Endothelial cell (in vitro differentiated cells): ENCODE results near the gene MGAT4C. TPM values are rescaled to one million over a fixed set of nuclear protein-coding genes. Genes with fewer than 3 reads are reported as not detected.

Experiments
- DNase-seq: peaks from one replicate; pipeline ENCODE4 v3.0.0; 2021; ENCODE audit warnings: low spot score
- H3K27ac Mint-ChIP-seq: one replicate; pipeline ENCODE4 v1.8.0; 2021; ENCODE audit warnings: mixed read lengths, inconsistent platforms; ENCODE audit not compliant: unreplicated experiment
- H3K27me3 Mint-ChIP-seq: one replicate; pipeline ENCODE4 v1.8.0; 2021; ENCODE audit warnings: mild to moderate bottlenecking, moderate library complexity, mixed read lengths, inconsistent platforms; ENCODE audit not compliant: unreplicated experiment
- H3K36me3 Mint-ChIP-seq: one replicate; pipeline ENCODE4 v1.8.0; 2021; ENCODE audit warnings: mild to moderate bottlenecking, low read depth, mixed read lengths, inconsistent platforms; ENCODE audit not compliant: unreplicated experiment
- H3K4me1 Mint-ChIP-seq: one replicate; pipeline ENCODE4 v1.8.0; 2021; ENCODE audit warnings: mild to moderate bottlenecking, mixed read lengths, inconsistent platforms; ENCODE audit not compliant: unreplicated experiment
- H3K4me3 Mint-ChIP-seq: one replicate; pipeline ENCODE4 v1.8.0; 2021; ENCODE audit warnings: mild to moderate bottlenecking, mixed read lengths, inconsistent platforms; ENCODE audit not compliant: unreplicated experiment
- H3K9me3 Mint-ChIP-seq: one replicate; pipeline ENCODE4 v1.8.0; 2021; ENCODE audit warnings: mixed read lengths, inconsistent platforms; ENCODE audit not compliant: unreplicated experiment
- CTCF ChIP-seq: fragments of 200-600 bp; sonication (generic); IDR thresholded peaks from one replicate; pipeline ENCODE4 v1.5.0; 2021; ENCODE audit warnings: antibody characterized with exemption; ENCODE audit not compliant: unreplicated experiment
- total RNA-seq: library from RNA; stranded (reverse); fragmentation: NEBNext Ultra II Directional; extraction: Animal tissue kit (Norgen Biotek cat#: 25700); gene quantifications from one replicate; pipeline ENCODE4 v1.2.1, GENCODE V29; 2021; ENCODE audit not compliant: unreplicated experiment

The MGAT4C gene
- total RNA-seq, 1 donor from 2014 or later = 1.1 TPM

GRCh38 chr12:85955127-85955526 is 301.1 kb downstream of the MGAT4C start:
- TF ChIP-seq CTCF = peak; percentile 67
- Mint-ChIP-seq H3K36me3 (no peaks in the 10 kb centered on the region), H3K27ac (no peak overlapping the region), H3K4me3 (no peak overlapping the region), H3K27me3 (no peaks in the 10 kb centered on the region), H3K4me1 (peaks cover 16% of the 10 kb centered on the region), H3K9me3 (no peaks in the 10 kb centered on the region)
- no peak for DNase-seq

- Mint-ChIP-seq H3K4me1 (peaks cover 32% of the 10 kb centered on the region), H3K36me3 (no peaks in the 10 kb centered on the region), H3K27me3 (no peaks in the 10 kb centered on the region), H3K4me3 (no peak overlapping the region), H3K9me3 (no peaks in the 10 kb centered on the region), H3K27ac (no peak overlapping the region)
- no peak for DNase-seq
- peak; percentile 68 for TF ChIP-seq CTCF
Observed at GRCh38 chr12:85951823-85952222, 304.4 kb downstream of the MGAT4C start.

- H3K9me3 Mint-ChIP-seq = no peaks in the 10 kb centered on the region
- H3K27me3 Mint-ChIP-seq = no peaks in the 10 kb centered on the region
- peaks cover 32% of the 10 kb centered on the region for H3K4me1 Mint-ChIP-seq
- TF ChIP-seq CTCF = no peak
- peak overlapping the region; percentile 94 for H3K27ac Mint-ChIP-seq
- DNase-seq = no peak
- H3K36me3 Mint-ChIP-seq = no peaks in the 10 kb centered on the region
- no peak overlapping the region for H3K4me3 Mint-ChIP-seq
Observed at GRCh38 chr12:85949253-85949652, 306.9 kb downstream of the MGAT4C start.

- Mint-ChIP-seq H3K9me3 (no peaks in the 10 kb centered on the region), H3K4me1 (peaks cover 27% of the 10 kb centered on the region), H3K27me3 (no peaks in the 10 kb centered on the region), H3K27ac (no peak overlapping the region), H3K4me3 (no peak overlapping the region), H3K36me3 (no peaks in the 10 kb centered on the region)
- no peak for DNase-seq
- no peak for TF ChIP-seq CTCF
Observed at GRCh38 chr12:85948340-85948739, 307.9 kb downstream of the MGAT4C start.

GRCh38 chr12:85947286-85947685 is 308.9 kb downstream of the MGAT4C start:
- no peaks in the 10 kb centered on the region for H3K36me3 Mint-ChIP-seq
- H3K9me3 Mint-ChIP-seq = no peaks in the 10 kb centered on the region
- no peak for DNase-seq
- peaks cover 27% of the 10 kb centered on the region for H3K4me1 Mint-ChIP-seq
- H3K27ac Mint-ChIP-seq = no peak overlapping the region
- H3K27me3 Mint-ChIP-seq = no peaks in the 10 kb centered on the region
- TF ChIP-seq CTCF = no peak
- H3K4me3 Mint-ChIP-seq = no peak overlapping the region
